Dendritic cell treated with granulocyte-macrophage colony-stimulating factor and Interleukin-4, amounts not matched to agents 40 ng/mL and 50 ng/mL, for 4 days (primary cell): ENCODE measurements around the gene HOXB1.

ENCODE experiments used
- H3K27ac Mint-ChIP-seq: one replicate; pipeline ENCODE4 v1.8.0; 2022; ENCODE audit warnings: mild to moderate bottlenecking, mixed read lengths
- H3K27me3 Mint-ChIP-seq: one replicate; pipeline ENCODE4 v1.8.0; 2022; ENCODE audit warnings: mild to moderate bottlenecking, mixed read lengths
- H3K36me3 Mint-ChIP-seq: one replicate; pipeline ENCODE4 v1.8.0; 2022; ENCODE audit warnings: low read depth, mixed read lengths
- H3K4me1 Mint-ChIP-seq: one replicate; pipeline ENCODE4 v1.8.0; 2022; ENCODE audit warnings: low read depth, mixed read lengths
- H3K4me3 Mint-ChIP-seq: one replicate; pipeline ENCODE4 v1.8.0; 2022; ENCODE audit warnings: mild to moderate bottlenecking, moderate library complexity, mixed read lengths
- H3K9me3 Mint-ChIP-seq: one replicate; pipeline ENCODE4 v1.8.0; 2022; ENCODE audit warnings: mixed read lengths
- intact Hi-C: fragments of 100-400 bp; cut with micrococcal nuclease; formaldehyde crosslinking; loops from one replicate; pipeline ENCODE4 v1.15.0; 2022

The HOXB1 gene

DNA sequence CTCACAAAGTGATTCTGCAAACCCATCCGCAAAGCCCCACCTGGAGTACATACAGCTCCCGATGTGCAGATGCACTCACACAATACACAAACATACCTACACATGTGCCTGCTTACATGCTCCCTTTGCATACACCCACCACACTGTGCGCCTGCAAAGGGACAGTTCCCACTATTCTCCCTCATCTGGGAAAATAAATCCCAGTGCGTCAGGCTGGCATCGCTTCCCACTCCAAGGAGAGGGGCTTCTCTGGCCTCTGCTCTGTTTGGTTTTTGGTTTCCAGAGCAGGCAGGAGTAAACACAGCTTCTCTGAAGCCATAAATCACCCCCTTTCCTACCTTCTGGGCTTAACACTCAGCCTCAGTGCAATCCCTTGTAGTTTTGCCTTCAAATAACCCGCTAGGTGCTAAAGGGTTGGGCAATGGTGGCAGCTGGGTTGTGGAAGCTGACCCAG lies 32.6 kb upstream of the HOXB1 start:
- Mint-ChIP-seq H3K36me3 (no peaks in the 10 kb centered on the region), H3K4me1 (peaks cover 8% of the 10 kb centered on the region), H3K27ac (no peak overlapping the region), H3K4me3 (no peak overlapping the region), H3K9me3 (no peaks in the 10 kb centered on the region), H3K27me3 (peaks cover 46% of the 10 kb centered on the region)
- intact Hi-C loops, result no loop called here

DNA sequence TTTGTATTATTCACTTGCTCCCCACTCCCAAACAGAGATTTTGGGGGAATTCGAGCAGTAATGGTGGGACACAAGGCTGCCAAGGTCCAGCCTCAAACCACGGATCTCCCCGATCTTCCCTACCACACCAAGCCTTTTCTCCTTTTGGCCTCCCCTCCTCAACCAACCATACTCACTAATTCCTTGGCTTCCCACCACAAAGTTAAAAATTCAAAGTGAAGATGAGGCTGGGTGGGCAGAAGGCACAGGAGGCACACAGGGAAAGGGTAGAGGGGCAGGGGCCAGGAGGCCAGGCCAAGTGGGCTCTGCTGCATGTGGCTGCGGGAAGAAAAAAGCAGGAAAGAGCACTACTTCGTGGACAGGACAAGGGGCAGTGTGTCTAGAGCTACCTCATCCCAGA lies 32.1 kb upstream of the HOXB1 start:
- no peak overlapping the region for H3K27ac Mint-ChIP-seq
- H3K4me1 Mint-ChIP-seq, result peaks cover 5% of the 10 kb centered on the region
- no peaks in the 10 kb centered on the region for H3K9me3 Mint-ChIP-seq
- no peaks in the 10 kb centered on the region for H3K36me3 Mint-ChIP-seq
- H3K4me3 Mint-ChIP-seq, result no peak overlapping the region
- H3K27me3 Mint-ChIP-seq, result peaks cover 50% of the 10 kb centered on the region
- intact Hi-C loops, result no loop called here

DNA sequence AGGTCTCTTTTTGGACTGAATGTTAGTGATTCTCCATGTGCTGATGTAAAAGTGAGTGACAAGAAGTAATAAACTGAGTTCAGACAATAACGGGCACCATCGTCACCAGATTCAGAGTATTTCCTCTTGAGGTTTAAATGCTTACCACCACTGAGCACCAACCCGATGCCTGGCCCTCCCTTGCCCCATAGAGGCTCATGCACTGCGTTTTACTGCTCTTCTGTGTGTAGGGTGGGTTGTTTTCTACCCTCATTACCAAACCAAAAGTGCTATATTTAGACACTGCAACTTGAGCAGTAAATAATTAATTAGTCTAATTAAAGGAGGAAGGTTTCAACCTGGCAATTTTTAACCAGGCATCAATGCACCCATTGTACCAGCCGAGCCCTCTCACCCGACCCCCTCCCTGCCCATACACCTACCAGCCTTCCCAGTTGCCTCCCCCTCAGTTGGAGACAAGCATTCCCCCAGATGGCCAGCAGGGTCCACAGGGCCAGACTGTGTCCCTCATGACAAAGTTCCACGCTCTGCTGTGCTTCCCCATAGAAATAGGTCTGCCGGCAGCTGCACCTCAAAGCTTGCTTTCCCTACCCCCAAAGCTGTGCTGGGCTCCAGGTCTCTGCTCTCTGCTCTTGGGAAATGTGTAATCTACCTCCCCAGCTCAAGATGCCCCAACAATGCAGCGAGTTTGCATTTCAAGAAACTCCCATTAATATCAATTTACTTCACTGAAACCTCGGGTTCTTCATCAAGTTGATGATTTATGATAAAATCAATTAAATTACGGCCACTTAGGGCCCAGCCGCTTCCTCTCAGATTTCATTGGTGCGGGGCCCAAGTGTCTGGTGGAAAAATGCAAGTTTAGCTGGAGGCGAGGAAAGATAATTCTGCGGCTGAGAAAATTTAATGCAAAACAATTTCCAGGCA lies 31.3 kb upstream of the HOXB1 start:
- peaks cover 56% of the 10 kb centered on the region for H3K27me3 Mint-ChIP-seq
- H3K27ac Mint-ChIP-seq, result no peak overlapping the region
- peaks cover 5% of the 10 kb centered on the region for H3K4me1 Mint-ChIP-seq
- no peaks in the 10 kb centered on the region for H3K36me3 Mint-ChIP-seq
- intact Hi-C loops, result no loop called here
- H3K9me3 Mint-ChIP-seq, result no peaks in the 10 kb centered on the region
- no peak overlapping the region for H3K4me3 Mint-ChIP-seq

DNA sequence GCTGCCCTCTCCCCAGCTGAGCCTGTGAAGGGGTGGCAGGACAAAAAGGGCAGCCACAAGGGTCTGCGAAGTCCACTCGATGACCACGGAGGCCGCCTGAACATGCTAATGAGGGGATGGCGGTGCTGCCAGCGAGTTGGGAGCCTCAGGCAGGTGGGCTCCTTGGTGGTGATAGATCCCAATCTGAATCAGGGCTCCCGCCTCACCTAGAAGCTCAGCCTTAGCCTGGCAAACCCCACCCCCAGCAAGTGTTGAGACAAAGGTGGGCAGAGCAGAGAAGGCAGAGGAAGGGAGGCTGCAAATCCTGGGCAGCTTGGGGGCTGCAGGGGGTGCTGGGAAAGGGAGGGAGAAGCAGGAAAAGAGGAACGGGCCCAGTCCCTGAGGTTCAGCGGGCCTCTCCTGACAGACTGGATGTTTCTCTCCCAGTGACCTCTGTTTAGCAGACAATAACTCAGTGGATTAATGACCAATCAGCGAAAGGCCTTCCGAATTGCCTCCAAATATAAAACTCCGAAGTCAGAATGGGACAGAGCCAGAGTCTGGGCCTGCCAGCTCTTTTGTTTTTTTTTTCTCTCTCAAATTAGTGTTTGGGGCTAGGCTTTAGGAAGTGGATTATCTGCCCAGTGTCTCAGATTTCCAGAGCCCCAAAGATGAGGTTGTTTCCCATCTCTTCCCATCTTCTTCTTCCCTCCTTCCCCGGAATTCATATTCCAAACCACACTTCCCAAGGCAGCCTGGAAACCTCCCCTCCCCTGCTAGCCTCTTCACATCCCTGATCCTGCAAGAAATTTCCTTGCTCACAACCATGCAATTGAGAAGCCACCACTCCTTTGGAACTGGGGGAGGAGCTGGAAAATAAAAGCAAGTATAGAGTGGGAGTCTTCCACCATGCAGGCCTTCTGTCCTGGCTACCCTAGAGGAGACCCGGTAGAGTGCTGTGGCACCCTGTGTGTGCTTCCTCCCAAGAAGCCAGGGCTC lies 29.3 kb upstream of the HOXB1 start:
- H3K27me3 Mint-ChIP-seq, result peaks cover 75% of the 10 kb centered on the region
- H3K4me1 Mint-ChIP-seq, result peaks cover 8% of the 10 kb centered on the region
- no peak overlapping the region for H3K27ac Mint-ChIP-seq
- no peak overlapping the region for H3K4me3 Mint-ChIP-seq
- no peaks in the 10 kb centered on the region for H3K36me3 Mint-ChIP-seq
- no peaks in the 10 kb centered on the region for H3K9me3 Mint-ChIP-seq
- intact Hi-C loops, result no loop called here

DNA sequence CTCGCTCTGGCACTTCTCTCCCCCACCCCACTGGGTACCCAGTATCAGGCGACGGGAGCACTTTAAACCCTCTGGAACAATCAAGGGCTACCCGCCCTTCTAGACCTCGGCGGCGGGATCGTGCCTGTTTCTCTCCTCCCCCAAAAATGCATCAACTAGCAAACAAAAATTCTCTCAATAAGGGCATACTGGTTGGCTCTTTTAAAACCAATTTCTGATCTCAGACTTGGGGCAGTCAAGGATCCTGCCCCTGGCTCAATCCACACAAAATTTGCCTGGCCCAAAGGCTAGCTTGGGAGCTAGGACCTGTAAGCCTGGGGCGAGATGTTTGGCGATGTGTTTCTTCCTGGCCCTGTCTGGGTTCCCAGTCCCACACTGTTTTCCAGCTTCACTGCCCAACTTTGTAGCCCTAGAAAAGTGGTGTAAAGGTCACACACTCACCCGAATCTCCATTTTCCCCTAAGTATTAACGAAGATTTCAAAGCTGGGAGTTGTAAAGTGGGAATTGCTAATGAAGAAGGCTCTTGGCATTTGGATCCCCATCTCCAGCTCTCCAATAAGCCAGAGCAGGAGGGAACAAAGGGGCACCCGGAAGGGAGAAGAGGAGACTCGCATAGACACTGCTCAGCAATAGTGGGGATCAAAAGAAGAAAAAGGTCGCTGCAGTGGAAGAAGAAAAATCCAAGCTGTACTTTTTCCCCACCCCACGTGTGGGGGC lies 28.5 kb upstream of the HOXB1 start:
- Mint-ChIP-seq H3K4me3 (no peak overlapping the region), H3K36me3 (no peaks in the 10 kb centered on the region), H3K27me3 (peaks cover 83% of the 10 kb centered on the region), H3K9me3 (no peaks in the 10 kb centered on the region), H3K4me1 (peaks cover 12% of the 10 kb centered on the region), H3K27ac (no peak overlapping the region)
- intact Hi-C loops, result no loop called here

DNA sequence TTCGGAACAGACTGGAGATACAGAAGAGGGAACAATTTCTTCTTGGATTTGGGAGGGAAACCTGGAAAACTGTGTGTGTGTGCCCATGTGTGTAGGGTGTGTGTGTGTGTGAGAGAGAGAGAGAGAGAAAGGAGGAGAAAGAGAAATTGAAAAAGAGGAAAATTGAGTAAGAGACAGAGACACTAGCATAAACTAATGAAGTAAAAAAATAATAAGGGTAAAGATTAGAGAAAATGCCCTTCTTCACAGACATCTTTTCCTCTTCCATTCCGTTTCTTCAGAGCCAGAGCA lies 28.0 kb upstream of the HOXB1 start:
- Mint-ChIP-seq H3K4me1 (peaks cover 12% of the 10 kb centered on the region), H3K27ac (no peak overlapping the region), H3K4me3 (no peak overlapping the region), H3K36me3 (no peaks in the 10 kb centered on the region), H3K9me3 (no peaks in the 10 kb centered on the region), H3K27me3 (peaks cover 83% of the 10 kb centered on the region)
- intact Hi-C loops, result no loop called here

DNA sequence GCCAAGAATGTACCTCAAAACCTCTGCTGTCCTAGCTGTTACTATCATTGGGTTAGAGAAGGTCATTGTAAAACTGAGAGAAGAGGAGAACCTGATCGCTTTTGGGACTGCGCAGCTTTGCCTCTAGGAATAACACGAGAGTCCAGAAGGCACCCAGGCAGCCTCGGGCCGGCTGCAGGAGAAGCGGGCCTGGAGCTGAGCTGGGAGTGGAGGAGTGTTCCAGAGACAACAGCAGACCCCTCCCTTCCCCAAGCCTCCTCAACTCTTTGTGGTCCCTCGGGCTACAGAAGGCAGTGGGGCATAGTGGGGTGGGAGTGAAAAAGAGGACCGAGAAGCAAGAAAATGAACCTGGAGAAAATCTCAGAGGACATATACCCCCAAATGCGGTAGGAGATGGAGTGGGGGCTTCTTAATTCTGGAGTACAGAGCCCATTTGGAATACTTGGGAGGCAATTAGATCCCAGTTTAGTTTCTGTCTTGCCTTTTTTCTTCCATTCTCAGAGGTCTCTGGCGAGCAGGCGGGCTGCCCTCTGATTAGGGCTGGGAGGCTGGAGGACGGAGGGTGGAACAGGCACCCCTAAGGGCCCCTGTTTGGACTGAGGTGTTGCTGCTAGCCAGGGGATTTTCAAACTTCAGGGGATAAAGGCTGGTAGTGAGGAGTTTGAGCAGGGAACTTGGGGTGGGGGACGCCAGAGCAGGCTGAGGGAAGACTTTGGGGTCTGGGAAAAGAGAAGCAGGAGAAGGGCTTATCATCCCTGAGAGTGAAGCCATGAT lies 27.4 kb upstream of the HOXB1 start:
- H3K36me3 Mint-ChIP-seq, result no peaks in the 10 kb centered on the region
- no peaks in the 10 kb centered on the region for H3K9me3 Mint-ChIP-seq
- peaks cover 12% of the 10 kb centered on the region for H3K4me1 Mint-ChIP-seq
- no peak overlapping the region for H3K27ac Mint-ChIP-seq
- intact Hi-C loops, result no loop called here
- no peak overlapping the region for H3K4me3 Mint-ChIP-seq
- H3K27me3 Mint-ChIP-seq, result peaks cover 83% of the 10 kb centered on the region

DNA sequence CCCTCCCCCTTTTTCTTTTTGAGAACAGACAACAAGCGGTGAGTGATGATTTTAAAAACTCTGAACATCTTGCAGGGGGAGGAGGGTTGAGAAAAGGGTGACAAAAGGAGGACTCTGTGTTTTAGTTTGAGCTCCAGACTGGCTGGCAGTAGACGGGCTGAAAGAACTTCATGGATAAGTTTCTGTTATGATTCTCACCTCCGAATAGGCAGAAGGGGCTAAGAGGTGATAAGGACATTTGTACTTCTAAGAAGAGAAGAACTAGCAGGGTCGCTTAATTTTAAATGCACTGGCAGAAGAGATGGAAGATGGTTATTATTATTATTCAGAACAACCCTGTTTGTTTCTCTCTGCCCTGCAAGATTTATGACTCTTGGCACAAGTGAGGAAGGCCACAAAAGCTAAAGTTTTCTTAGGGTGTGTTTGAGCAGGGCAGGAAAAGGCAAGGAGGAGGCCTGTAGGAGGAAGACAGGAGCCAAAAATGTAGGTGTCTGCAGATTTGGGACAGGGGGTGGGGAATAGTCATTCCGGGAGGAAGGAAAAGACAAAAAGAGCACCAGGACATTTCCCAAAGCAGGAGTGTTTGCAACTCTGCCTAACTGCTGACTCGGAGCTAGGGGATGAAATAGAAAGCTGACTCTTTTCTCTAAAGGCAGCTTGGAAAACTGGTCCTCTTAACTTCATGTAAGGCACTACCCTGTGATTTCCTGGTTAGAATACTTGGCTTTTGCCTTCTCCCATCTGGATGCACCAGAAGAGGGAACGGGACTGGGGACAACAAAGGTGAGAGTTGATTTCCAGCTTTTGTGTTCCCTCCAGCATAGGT lies 26.0 kb upstream of the HOXB1 start:
- Mint-ChIP-seq H3K4me3 (no peak overlapping the region), H3K27ac (no peak overlapping the region), H3K36me3 (no peaks in the 10 kb centered on the region), H3K27me3 (peaks cover 80% of the 10 kb centered on the region), H3K4me1 (peaks cover 12% of the 10 kb centered on the region), H3K9me3 (no peaks in the 10 kb centered on the region)
- intact Hi-C loops, result no loop called here

DNA sequence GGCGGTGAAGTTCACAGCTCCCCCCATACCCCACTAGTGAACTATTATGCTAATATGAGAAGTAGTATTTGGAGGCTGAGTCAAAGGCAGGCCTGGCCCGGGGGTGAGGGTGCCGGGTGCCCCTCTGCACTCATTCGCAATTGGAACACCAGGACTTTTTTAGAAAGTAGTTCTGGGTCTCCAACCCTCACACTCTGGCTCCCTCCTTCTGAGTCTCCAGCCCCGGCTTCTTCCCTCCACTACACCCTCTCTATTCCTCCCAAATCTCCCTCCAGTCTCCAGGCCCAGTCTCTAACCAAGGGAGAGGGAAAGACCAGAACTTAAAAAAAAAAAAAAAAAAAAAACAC lies 25.4 kb upstream of the HOXB1 start:
- Mint-ChIP-seq H3K27me3 (peaks cover 77% of the 10 kb centered on the region), H3K36me3 (no peaks in the 10 kb centered on the region), H3K9me3 (no peaks in the 10 kb centered on the region), H3K4me1 (peaks cover 9% of the 10 kb centered on the region), H3K27ac (no peak overlapping the region), H3K4me3 (no peak overlapping the region)
- intact Hi-C loops, result no loop called here

DNA sequence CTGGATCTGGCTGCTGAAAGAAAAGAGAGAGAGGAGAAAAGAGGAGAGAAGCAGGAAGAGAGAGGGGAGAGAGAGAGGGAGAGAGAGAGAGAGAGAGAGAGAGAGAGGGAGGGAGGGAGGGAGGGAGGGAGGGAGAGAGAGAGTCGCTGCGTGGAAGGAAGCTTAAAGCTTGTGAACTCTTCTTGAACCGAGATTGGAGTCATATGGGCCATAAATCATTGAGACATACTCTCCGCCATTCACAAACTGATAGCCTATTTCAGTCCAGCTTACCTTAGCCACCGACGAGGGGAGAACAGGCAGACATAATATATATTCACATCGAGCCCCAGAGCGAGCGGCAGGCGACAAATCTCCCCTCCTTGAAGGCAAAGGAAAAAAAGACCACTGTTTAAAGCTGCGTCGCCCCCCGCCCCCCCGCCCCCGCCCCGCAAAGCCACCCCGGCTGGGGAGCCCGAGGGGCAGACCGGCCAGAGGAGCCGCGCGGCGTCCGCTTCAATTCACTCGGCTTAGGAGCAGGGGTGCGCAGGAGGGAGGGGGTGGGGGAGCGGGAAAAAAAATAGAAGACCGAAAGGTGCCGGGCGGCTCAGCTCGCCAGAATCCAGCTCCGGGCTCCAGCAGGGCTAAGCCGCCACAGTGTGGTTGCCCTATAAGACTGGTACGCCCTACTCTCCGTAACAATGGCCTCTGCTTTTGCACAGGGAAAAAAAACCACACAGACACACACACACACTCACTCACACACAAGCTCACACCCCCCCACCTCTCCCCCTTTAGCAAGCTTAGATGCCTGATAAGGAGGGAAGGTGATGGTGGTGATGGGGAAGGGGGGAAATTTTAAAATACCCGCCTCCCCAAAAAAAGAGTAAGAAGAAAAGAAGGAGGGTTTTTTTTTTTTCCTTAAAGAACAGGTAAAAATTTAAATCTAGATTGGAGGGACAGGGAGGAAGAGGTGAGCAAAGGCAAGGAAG lies 24.7 kb upstream of the HOXB1 start:
- intact Hi-C loops, result no loop called here
- Mint-ChIP-seq H3K27me3 (peaks cover 74% of the 10 kb centered on the region), H3K36me3 (no peaks in the 10 kb centered on the region), H3K4me3 (no peak overlapping the region), H3K9me3 (no peaks in the 10 kb centered on the region), H3K27ac (no peak overlapping the region), H3K4me1 (peaks cover 6% of the 10 kb centered on the region)

DNA sequence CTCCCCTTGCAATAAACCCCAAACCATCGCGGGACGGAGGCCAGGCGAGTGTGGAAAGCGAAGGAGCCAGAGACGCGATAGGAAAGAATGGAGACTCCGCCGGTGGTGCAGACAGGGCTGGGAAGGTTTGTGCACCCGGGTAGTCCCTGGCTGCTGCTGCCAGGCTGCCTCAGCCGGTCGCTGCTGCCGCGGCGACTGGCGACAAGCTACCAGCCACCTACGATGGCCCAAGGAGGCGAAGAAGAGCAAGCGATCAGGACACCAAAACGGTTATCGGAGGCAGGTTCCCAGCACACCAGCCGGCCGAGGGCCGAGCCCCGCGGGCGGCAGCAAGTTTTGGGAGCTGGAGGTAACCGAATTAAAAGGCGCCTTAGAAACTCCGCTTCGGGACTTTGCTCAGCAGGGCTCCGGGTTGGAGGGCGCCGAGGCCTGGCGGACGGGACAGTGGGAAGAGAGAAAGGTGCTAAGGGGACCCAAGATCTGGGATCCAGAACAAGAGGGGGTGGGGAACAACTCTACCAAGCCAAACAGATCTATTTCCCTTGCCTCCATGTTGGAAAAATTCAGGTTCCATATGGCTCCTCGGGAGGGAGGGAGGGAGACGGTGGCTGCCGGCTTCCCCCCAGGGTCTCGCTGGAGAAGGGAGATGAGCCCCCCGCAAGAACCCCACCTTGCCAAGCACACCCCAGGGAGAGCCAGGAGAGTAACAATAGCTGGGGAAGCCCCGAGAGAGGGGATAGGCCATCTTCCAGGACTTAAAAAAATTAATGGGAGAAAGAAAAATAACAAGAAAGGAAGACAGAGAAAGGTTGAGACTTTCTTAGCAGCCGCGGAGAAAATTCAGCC lies 23.8 kb upstream of the HOXB1 start:
- H3K36me3 Mint-ChIP-seq, result no peaks in the 10 kb centered on the region
- peaks cover 74% of the 10 kb centered on the region for H3K27me3 Mint-ChIP-seq
- no peak overlapping the region for H3K27ac Mint-ChIP-seq
- no peak overlapping the region for H3K4me3 Mint-ChIP-seq
- no peaks in the 10 kb centered on the region for H3K9me3 Mint-ChIP-seq
- intact Hi-C loops, result no loop called here
- peaks cover 6% of the 10 kb centered on the region for H3K4me1 Mint-ChIP-seq
